A673 (cell line): ENCODE data around the gene PRR33. TPM values are rescaled to one million over a fixed set of nuclear protein-coding genes. Genes with fewer than 3 reads are reported as not detected.

Experiments used
- BruUV-seq: library from RNA; stranded (reverse); fragments of 400-500 nt; replicated peaks from 2 replicates; lab custom pipeline; 2021; lab: Mats Ljungman, UMichigan
- CTCF ChIA-PET: fragments of 300-600 bp; sonication (Branson Sonifier 250); formaldehyde crosslinking; loops from one replicate; lab custom pipeline; 2022; ENCODE audit warnings: antibody characterized with exemption; lab: Charles Lee
- POLR2A ChIA-PET: fragments of 300-600 bp; sonication (Branson Sonifier 250); formaldehyde crosslinking; loops from one replicate; lab custom pipeline; 2022; ENCODE audit warnings: antibody characterized with exemption; ENCODE audit not compliant: low non-redundant PET; lab: Charles Lee
- DNase-seq: peaks from one replicate; pipeline ENCODE4 v3.0.0-alpha.2; 2015; ENCODE audit warnings: low spot score
- H3K27ac ChIP-seq: fragments of 200-600 bp; sonication (generic); 2 replicates; pipeline ENCODE4 v1.5.1; 2016; ENCODE audit warnings: mixed run types, low read depth, mild to moderate bottlenecking, mixed read lengths, antibody characterized with exemption, low read length; ENCODE audit not compliant: poor library complexity, severe bottlenecking
- H3K27me3 ChIP-seq: fragments of 200-600 bp; sonication (generic); replicated peaks from 2 replicates; pipeline ENCODE4 v1.6.1; 2017; ENCODE audit warnings: mixed run types, low read depth, mild to moderate bottlenecking, mixed read lengths, antibody characterized with exemption, low read length; ENCODE audit not compliant: insufficient read depth, poor library complexity
- H3K36me3 ChIP-seq: fragments of 200-600 bp; sonication (generic); 2 replicates; pipeline ENCODE4 v1.6.1; 2016; ENCODE audit warnings: mixed run types, mild to moderate bottlenecking, mixed read lengths, antibody characterized with exemption, low read length; ENCODE audit not compliant: insufficient read depth, poor library complexity, severe bottlenecking
- H3K4me1 ChIP-seq: fragments of 200-600 bp; sonication (generic); 2 replicates; pipeline ENCODE4 v1.6.1; 2017; ENCODE audit warnings: mixed run types, mild to moderate bottlenecking, mixed read lengths, antibody characterized with exemption, low read length; ENCODE audit not compliant: insufficient read depth, poor library complexity, severe bottlenecking
- H3K4me3 ChIP-seq: fragments of 200-600 bp; sonication (generic); 2 replicates; pipeline ENCODE4 v1.5.1; 2016; ENCODE audit warnings: low read depth, mixed run types, mild to moderate bottlenecking, mixed read lengths, low read length; ENCODE audit not compliant: poor library complexity, severe bottlenecking
- H3K9me3 ChIP-seq: fragments of 200-600 bp; sonication (generic); 2 replicates; pipeline ENCODE4 v1.6.1; 2016; ENCODE audit warnings: mixed run types, low read depth, mild to moderate bottlenecking, mixed read lengths, antibody characterized with exemption, low read length; ENCODE audit not compliant: poor library complexity, severe bottlenecking
- EZH2 ChIP-seq: fragments of 200-600 bp; sonication (generic); IDR thresholded peaks from 2 replicates; pipeline ENCODE4 v1.6.1; 2017; ENCODE audit warnings: borderline replicate concordance, low read depth, mild to moderate bottlenecking, mixed read lengths, antibody characterized with exemption, low read length; ENCODE audit not compliant: poor library complexity, severe bottlenecking
- intact Hi-C: fragments of 100-400 bp; cut with micrococcal nuclease; formaldehyde crosslinking; loops from one replicate; pipeline ENCODE4 v1.10.0; 2022; ENCODE audit not compliant: unreplicated experiment
- total RNA-seq: library from RNA; stranded (reverse); gene quantifications from 2 replicates; pipeline ENCODE4 v1.2.3, GENCODE V29; 2021
- TF ChIP-seq, protein P1 (sequence below): fragments of 300-800, 200-600 bp; sonication (generic); conservative IDR thresholded peaks from 2 replicates; pipeline ENCODE4 v1.5.1; 2017; ENCODE audit warnings: low read depth, mild to moderate bottlenecking, antibody characterized with exemption, low read length, moderate library complexity, mixed read lengths

Gene PRR33
- total RNA-seq, 1 experiment from 2014 or later = not detected

GRCh38 chr11:1844221-1845094 lies 47.2 kb downstream of the PRR33 start:
- H3K9me3 ChIP-seq = no peaks in the 10 kb centered on the region
- TF ChIP-seq, protein P1, sequence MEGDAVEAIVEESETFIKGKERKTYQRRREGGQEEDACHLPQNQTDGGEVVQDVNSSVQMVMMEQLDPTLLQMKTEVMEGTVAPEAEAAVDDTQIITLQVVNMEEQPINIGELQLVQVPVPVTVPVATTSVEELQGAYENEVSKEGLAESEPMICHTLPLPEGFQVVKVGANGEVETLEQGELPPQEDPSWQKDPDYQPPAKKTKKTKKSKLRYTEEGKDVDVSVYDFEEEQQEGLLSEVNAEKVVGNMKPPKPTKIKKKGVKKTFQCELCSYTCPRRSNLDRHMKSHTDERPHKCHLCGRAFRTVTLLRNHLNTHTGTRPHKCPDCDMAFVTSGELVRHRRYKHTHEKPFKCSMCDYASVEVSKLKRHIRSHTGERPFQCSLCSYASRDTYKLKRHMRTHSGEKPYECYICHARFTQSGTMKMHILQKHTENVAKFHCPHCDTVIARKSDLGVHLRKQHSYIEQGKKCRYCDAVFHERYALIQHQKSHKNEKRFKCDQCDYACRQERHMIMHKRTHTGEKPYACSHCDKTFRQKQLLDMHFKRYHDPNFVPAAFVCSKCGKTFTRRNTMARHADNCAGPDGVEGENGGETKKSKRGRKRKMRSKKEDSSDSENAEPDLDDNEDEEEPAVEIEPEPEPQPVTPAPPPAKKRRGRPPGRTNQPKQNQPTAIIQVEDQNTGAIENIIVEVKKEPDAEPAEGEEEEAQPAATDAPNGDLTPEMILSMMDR = no peak
- no peak for TF ChIP-seq EZH2
- no peak overlapping the region for H3K27ac ChIP-seq
- no peaks in the 10 kb centered on the region for H3K36me3 ChIP-seq
- no TSS peak for BruUV-seq
- no peak overlapping the region for H3K4me3 ChIP-seq
- CTCF ChIA-PET = no interaction called here
- H3K27me3 ChIP-seq = peaks cover 9% of the 10 kb centered on the region
- no peaks in the 10 kb centered on the region for H3K4me1 ChIP-seq
- intact Hi-C loops = no loop called here
- POLR2A ChIA-PET = no interaction called here
- no peak for DNase-seq

GRCh38 chr11:1843796-1844195 lies 47.9 kb downstream of the PRR33 start:
- intact Hi-C loops = no loop called here
- POLR2A ChIA-PET = no interaction called here
- no peaks in the 10 kb centered on the region for H3K4me1 ChIP-seq
- peaks cover 9% of the 10 kb centered on the region for H3K27me3 ChIP-seq
- H3K4me3 ChIP-seq = no peak overlapping the region
- no peak overlapping the region for H3K27ac ChIP-seq
- no peaks in the 10 kb centered on the region for H3K36me3 ChIP-seq
- no peak for DNase-seq
- no peaks in the 10 kb centered on the region for H3K9me3 ChIP-seq
- BruUV-seq = no TSS peak
- CTCF ChIA-PET = no interaction called here
- TF ChIP-seq, protein P1 = no peak
- TF ChIP-seq EZH2 = no peak

GRCh38 chr11:1843098-1843473 lies 48.6 kb downstream of the PRR33 start:
- no peaks in the 10 kb centered on the region for H3K4me1 ChIP-seq
- no peaks in the 10 kb centered on the region for H3K36me3 ChIP-seq
- no peak for TF ChIP-seq EZH2
- BruUV-seq = no TSS peak
- intact Hi-C loops = no loop called here
- ChIA-PET CTCF (no interaction called here), POLR2A (no interaction called here)
- peaks cover 9% of the 10 kb centered on the region for H3K27me3 ChIP-seq
- H3K27ac ChIP-seq = no peak overlapping the region
- H3K4me3 ChIP-seq = no peak overlapping the region
- no peak for DNase-seq
- no peaks in the 10 kb centered on the region for H3K9me3 ChIP-seq
